ENCODE measurements around the gene SPTBN1. TPM values are rescaled to one million over a fixed set of nuclear protein-coding genes. Genes with fewer than 3 reads are reported as not detected.

SPTBN1 gene
- total and polyA plus RNA-seq, 2 of the 4 experiments (the other 2 are of a cell fraction): 49.1 to 241 TPM

- Histone ChIP-seq H2BK5ac (ENCODE audit: low read depth, low read length, poor library complexity, severe bottlenecking) (no peak overlapping the region), H3K4me2 (ENCODE audit: low read depth, low read length) (no peak overlapping the region), H2BK15ac (ENCODE audit: low read depth, low read length) (no peak overlapping the region), H2BK20ac (ENCODE audit: low read depth, low read length) (no peak overlapping the region), H3K56ac (ENCODE audit: extremely low read depth, insufficient read depth, low read length) (no peak overlapping the region), H3K9me3 (ENCODE audit: control insufficient read depth, insufficient read depth, low read length) (no peaks in the 10 kb centered on the region), H3K27me3 (ENCODE audit: control insufficient read depth, insufficient read depth, low read length) (no peaks in the 10 kb centered on the region), H3K27ac (ENCODE audit: insufficient read depth, low read length) (no peak overlapping the region), H2BK120ac (ENCODE audit: low read depth, low read length) (no peak overlapping the region), H4K5ac (ENCODE audit: low read depth, low read length) (no peak overlapping the region), H3K14ac (replicated peaks; ENCODE audit: low read depth, low read length) (no peak overlapping the region), H3K9me1 (ENCODE audit: insufficient read depth, low read length) (peaks cover 39% of the 10 kb centered on the region), H3K79me1 (ENCODE audit: low read depth in 1 of 2, low read length in 2 of 2) (peaks cover 64 to 88% of the 10 kb centered on the region in 2 experiments), H4K91ac (ENCODE audit: insufficient read depth, low read depth, low read length) (no peak overlapping the region), H3K18ac (ENCODE audit: low read depth, low read length) (no peak overlapping the region), H3K4ac (ENCODE audit: low read depth, low read length) (no peak overlapping the region), H3K36me3 (ENCODE audit: control insufficient read depth, insufficient read depth, low read length) (peaks cover 6% of the 10 kb centered on the region; the same call in 1 of the 2 replicates), H2AK5ac (ENCODE audit: low read depth, low read length) (no peak overlapping the region), H4K20me1 (ENCODE audit: insufficient read depth, low read length) (peaks cover 61% of the 10 kb centered on the region; the same call in 1 of the 2 replicates), H2AK9ac (replicated peaks; ENCODE audit: low read depth, low read length, poor library complexity) (no peak overlapping the region), H3K23ac (ENCODE audit: low read depth, low read length) (no peak overlapping the region), H3K4me1 (ENCODE audit: control insufficient read depth, insufficient read depth, low read length) (peaks cover 13% of the 10 kb centered on the region), H4K8ac (ENCODE audit: low read depth in 2 of 2, low read length in 2 of 2) (no peak overlapping the region), H3K9ac (ENCODE audit: low read depth, low read length) (no peak overlapping the region), H2AFZ (replicated peaks; ENCODE audit: low read length, poor library complexity) (no peak overlapping the region), H3K4me3 (ENCODE audit: insufficient read depth, low read depth, low read length) (no peak overlapping the region)
- ChIA-PET POLR2A (ENCODE audit: unreplicated experiment) (no interaction called here), CTCF (no interaction called here)
- ATAC-seq (ENCODE audit: low read depth) (no peak), DNase-seq (no peak)
- BruUV-seq (replicated peaks): no TSS peak
- 100% methylated on average over 2 of the region's 3 CpGs; no CpG with 5 or more reads in 1 of the 2 experiments for whole genome bisulfite sequencing, 2 experiments (ENCODE audit: extremely low coverage in 2 of 2, insufficient read length in 1 of 2)
- TF ChIP-seq MXI1 (IDR thresholded peaks at IDR 0.05; ENCODE audit: borderline replicate concordance, low read depth, low read length) (no peak), NFE2L2 (IDR thresholded peaks at IDR 0.05; ENCODE audit: low read depth, low read length) (no peak), MAFK (IDR thresholded peaks at IDR 0.05; ENCODE audit: low read depth, low read length) (no peak), FOS (IDR thresholded peaks at IDR 0.05; ENCODE audit: low read depth, low read length) (no peak), RAD21 (IDR thresholded peaks at IDR 0.05; ENCODE audit: low read length) (no peak), ELK1 (IDR thresholded peaks at IDR 0.05; ENCODE audit: borderline replicate concordance, low read depth, low read length) (no peak), BHLHE40 (IDR thresholded peaks at IDR 0.05; ENCODE audit: low read depth, low read length) (no peak), POLR2A (IDR thresholded peaks at IDR 0.05; ENCODE audit: low read depth, low read length) (no peak), CEBPB (IDR thresholded peaks at IDR 0.05; ENCODE audit: low read depth, low read length) (no peak), CTCF (conservative IDR thresholded peaks at IDR 0.05; ENCODE audit: low read depth, low read length) (no peak), RCOR1 (IDR thresholded peaks at IDR 0.05; ENCODE audit: insufficient replicate concordance, low read length) (no peak), USF2 (IDR thresholded peaks at IDR 0.05; ENCODE audit: low read depth, low read length) (no peak), CHD1 (IDR thresholded peaks at IDR 0.05; ENCODE audit: low read depth, low read length) (no peak), MAZ (IDR thresholded peaks at IDR 0.05; ENCODE audit: borderline replicate concordance, low read depth, low read length) (no peak), RFX5 (IDR thresholded peaks at IDR 0.05; ENCODE audit: low read depth, low read length) (no peak), SMC3 (IDR thresholded peaks at IDR 0.05; ENCODE audit: low read depth, low read length) (no peak)
- dilution Hi-C loops (cut with HindIII; ENCODE audit: low sequenced_read_pairs, unreplicated experiment): no loop called here
- in situ Hi-C loops (cut with MboI; ENCODE audit: low sequenced_read_pairs): no loop called here
- intact Hi-C loops (cut with micrococcal nuclease): no loop called here
Measured at GRCh38 chr2:54609647-54610046, 153.5 kb downstream of the SPTBN1 start.

All from IMR-90 (cell line).